GM12801 (cell line): ENCODE data around the gene ZNF346.

Experiments used
- CTCF ChIP-seq: IDR thresholded peaks from one replicate; pipeline ENCODE4 v1.5.1; 2011; ENCODE audit warnings: control low read depth; ENCODE audit not compliant: insufficient read length; ENCODE audit errors: extremely low read depth

ZNF346 gene

GRCh38 chr5:176995122-176995490 is 27.4 kb upstream of the ZNF346 start:
- no peak for TF ChIP-seq CTCF

GRCh38 chr5:176995896-176996767 is 26.4 kb upstream of the ZNF346 start:
- no peak for TF ChIP-seq CTCF

- no peak for TF ChIP-seq CTCF
These were observed 25.7 kb upstream of the ZNF346 start for GRCh38 chr5:176996780-176997179.

GRCh38 chr5:176998828-176999227 is 23.7 kb upstream of the ZNF346 start:
- no peak for TF ChIP-seq CTCF

- TF ChIP-seq CTCF, result no peak
These were observed 18.8 kb upstream of the ZNF346 start for GRCh38 chr5:177003649-177004048.

- TF ChIP-seq CTCF, result no peak
These were observed 17.5 kb upstream of the ZNF346 start for GRCh38 chr5:177004961-177005360.

GRCh38 chr5:177005619-177006264 is 16.8 kb upstream of the ZNF346 start:
- TF ChIP-seq CTCF, result no peak
